ENCODE data around the gene SUGCT.

The SUGCT gene

GRCh38 chr7:40425696-40426095 lies 290.9 kb downstream of the SUGCT start:
- Histone ChIP-seq H3K27me3 (ENCODE audit: insufficient read depth, low read length, poor library complexity) (no peaks in the 10 kb centered on the region), H3K36me3 (ENCODE audit: insufficient read depth, low read length) (no peaks in the 10 kb centered on the region), H3K4me2 (ENCODE audit: insufficient read depth, low read length) (no peak overlapping the region), H3K79me2 (ENCODE audit: insufficient read depth, low read length) (no peaks in the 10 kb centered on the region), H3K9me3 (ENCODE audit: insufficient read depth, low read length, severe bottlenecking) (no peaks in the 10 kb centered on the region), H3K9ac (ENCODE audit: low read depth, low read length) (no peak overlapping the region), H3K27ac (ENCODE audit: low read length) (no peak overlapping the region), H3K4me1 (ENCODE audit: insufficient read depth, low read length) (no peaks in the 10 kb centered on the region), H2AFZ (ENCODE audit: low read depth, low read length) (no peak overlapping the region), H4K20me1 (ENCODE audit: insufficient read depth, low read length) (no peaks in the 10 kb centered on the region), H3K4me3 (ENCODE audit: low read depth in 1 of 2, low read length in 2 of 2) (no peak overlapping the region)
- TF ChIP-seq CTCF (IDR thresholded peaks at IDR 0.05; ENCODE audit: borderline replicate concordance, extremely low read depth, low read length, poor library complexity, severe bottlenecking) (no peak), EZH2 (IDR thresholded peaks at IDR 0.05; ENCODE audit: borderline replicate concordance, low read depth, low read length, severe bottlenecking) (no peak)
- DNase-seq: no peak
- no peak for ATAC-seq (ENCODE audit: insufficient read depth, low read depth)

GRCh38 chr7:40428421-40428820 lies 293.6 kb downstream of the SUGCT start:
- Histone ChIP-seq H3K36me3 (ENCODE audit: insufficient read depth, low read length) (no peaks in the 10 kb centered on the region), H4K20me1 (ENCODE audit: insufficient read depth, low read length) (no peaks in the 10 kb centered on the region), H3K4me2 (ENCODE audit: insufficient read depth, low read length) (no peak overlapping the region), H3K4me1 (ENCODE audit: insufficient read depth, low read length) (no peaks in the 10 kb centered on the region), H3K4me3 (ENCODE audit: low read depth in 1 of 2, low read length in 2 of 2) (no peak overlapping the region), H3K9ac (ENCODE audit: low read depth, low read length) (no peak overlapping the region), H2AFZ (ENCODE audit: low read depth, low read length) (no peak overlapping the region), H3K9me3 (ENCODE audit: insufficient read depth, low read length, severe bottlenecking) (no peaks in the 10 kb centered on the region), H3K79me2 (ENCODE audit: insufficient read depth, low read length) (no peaks in the 10 kb centered on the region), H3K27me3 (ENCODE audit: insufficient read depth, low read length, poor library complexity) (no peaks in the 10 kb centered on the region), H3K27ac (ENCODE audit: low read length) (no peak overlapping the region)
- TF ChIP-seq EZH2 (IDR thresholded peaks at IDR 0.05; ENCODE audit: borderline replicate concordance, low read depth, low read length, severe bottlenecking) (no peak), CTCF (IDR thresholded peaks at IDR 0.05; ENCODE audit: borderline replicate concordance, extremely low read depth, low read length, poor library complexity, severe bottlenecking) (no peak)
- ATAC-seq (ENCODE audit: insufficient read depth, low read depth) (no peak), DNase-seq (no peak)

- Histone ChIP-seq H3K4me1 (ENCODE audit: insufficient read depth, low read length) (no peaks in the 10 kb centered on the region), H3K27me3 (ENCODE audit: insufficient read depth, low read length, poor library complexity) (no peaks in the 10 kb centered on the region), H3K4me2 (ENCODE audit: insufficient read depth, low read length) (no peak overlapping the region), H2AFZ (ENCODE audit: low read depth, low read length) (no peak overlapping the region), H3K36me3 (ENCODE audit: insufficient read depth, low read length) (no peaks in the 10 kb centered on the region), H3K27ac (ENCODE audit: low read length) (no peak overlapping the region), H3K9ac (ENCODE audit: low read depth, low read length) (no peak overlapping the region), H3K9me3 (ENCODE audit: insufficient read depth, low read length, severe bottlenecking) (no peaks in the 10 kb centered on the region), H3K79me2 (ENCODE audit: insufficient read depth, low read length) (no peaks in the 10 kb centered on the region), H3K4me3 (ENCODE audit: low read depth in 1 of 2, low read length in 2 of 2) (no peak overlapping the region), H4K20me1 (ENCODE audit: insufficient read depth, low read length) (no peaks in the 10 kb centered on the region)
- TF ChIP-seq CTCF (IDR thresholded peaks at IDR 0.05; ENCODE audit: borderline replicate concordance, extremely low read depth, low read length, poor library complexity, severe bottlenecking) (no peak), EZH2 (IDR thresholded peaks at IDR 0.05; ENCODE audit: borderline replicate concordance, low read depth, low read length, severe bottlenecking) (no peak)
- DNase-seq: no peak
- no peak for ATAC-seq (ENCODE audit: insufficient read depth, low read depth)
These were observed 295.0 kb downstream of the SUGCT start for GRCh38 chr7:40429826-40430225.

- Histone ChIP-seq H2AFZ (ENCODE audit: low read depth, low read length) (no peak overlapping the region), H3K9ac (ENCODE audit: low read depth, low read length) (no peak overlapping the region), H3K36me3 (ENCODE audit: insufficient read depth, low read length) (no peaks in the 10 kb centered on the region), H3K79me2 (ENCODE audit: insufficient read depth, low read length) (no peaks in the 10 kb centered on the region), H3K4me2 (ENCODE audit: insufficient read depth, low read length) (no peak overlapping the region), H3K4me1 (ENCODE audit: insufficient read depth, low read length) (no peaks in the 10 kb centered on the region), H3K27me3 (ENCODE audit: insufficient read depth, low read length, poor library complexity) (no peaks in the 10 kb centered on the region), H4K20me1 (ENCODE audit: insufficient read depth, low read length) (no peaks in the 10 kb centered on the region), H3K27ac (ENCODE audit: low read length) (no peak overlapping the region), H3K9me3 (ENCODE audit: insufficient read depth, low read length, severe bottlenecking) (no peaks in the 10 kb centered on the region), H3K4me3 (ENCODE audit: low read depth in 1 of 2, low read length in 2 of 2) (no peak overlapping the region)
- DNase-seq: no peak
- ATAC-seq (ENCODE audit: insufficient read depth, low read depth): no peak
- TF ChIP-seq CTCF (IDR thresholded peaks at IDR 0.05; ENCODE audit: borderline replicate concordance, extremely low read depth, low read length, poor library complexity, severe bottlenecking) (no peak), EZH2 (IDR thresholded peaks at IDR 0.05; ENCODE audit: borderline replicate concordance, low read depth, low read length, severe bottlenecking) (no peak)
These were observed 297.2 kb downstream of the SUGCT start for GRCh38 chr7:40432046-40432445.

Measured in DND-41 (cell line).